HUES6 (cell line): Measurements from ENCODE around the gene DTNA.

Source experiments
- H3K27ac ChIP-seq: 2 replicates; pipeline ENCODE4 v1.7.0; 2013; ENCODE audit warnings: low read depth, mild to moderate bottlenecking, low read length, inconsistent platforms
- H3K27me3 ChIP-seq: 2 replicates; pipeline ENCODE4 v1.6.1; 2013; ENCODE audit warnings: low read length; ENCODE audit not compliant: control insufficient read depth, insufficient read depth
- H3K36me3 ChIP-seq: 2 replicates; pipeline ENCODE4 v1.6.1; 2013; ENCODE audit warnings: low read length; ENCODE audit not compliant: control insufficient read depth, insufficient read depth
- H3K4me1 ChIP-seq: 2 replicates; pipeline ENCODE4 v1.6.1; 2013; ENCODE audit warnings: low read length; ENCODE audit not compliant: control insufficient read depth, insufficient read depth
- H3K4me3 ChIP-seq: 2 replicates; pipeline ENCODE4 v1.5.1; 2013; ENCODE audit warnings: low read depth, low read length
- H3K9ac ChIP-seq: one replicate; pipeline ENCODE4 v1.6.1; 2013; ENCODE audit warnings: mild to moderate bottlenecking, low read length
- H3K9me3 ChIP-seq: 2 replicates; pipeline ENCODE4 v1.6.1; 2013; ENCODE audit warnings: low read depth, low read length; ENCODE audit not compliant: control insufficient read depth, insufficient read depth

DTNA gene

DNA sequence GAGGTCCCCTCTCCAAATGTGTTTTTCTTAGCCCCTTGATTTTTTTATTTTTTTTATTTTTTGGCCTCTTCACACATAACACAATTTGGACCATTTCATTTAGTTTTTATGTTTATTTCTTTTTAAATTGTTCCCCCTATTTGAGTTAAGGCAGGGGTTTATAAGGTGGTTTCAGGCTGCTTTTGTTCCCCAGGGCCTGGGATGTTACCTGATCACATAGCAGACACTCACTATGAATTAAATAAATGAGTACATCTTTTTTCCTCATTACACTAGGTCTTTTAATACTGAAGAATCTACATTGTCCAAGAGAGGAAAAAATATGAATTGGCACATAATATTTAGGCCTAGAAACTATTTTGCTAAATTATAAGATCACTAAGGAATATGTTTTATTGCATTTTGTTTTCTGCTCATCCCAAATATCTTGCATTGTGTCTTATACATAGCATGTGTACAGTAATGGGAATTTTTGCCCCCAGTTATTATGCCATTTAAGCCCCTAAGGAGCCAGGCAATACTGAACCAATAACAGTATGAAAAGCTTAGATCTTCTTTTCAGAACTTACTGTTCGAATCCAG, 218.7 kb downstream of the DTNA start:
- Histone ChIP-seq H3K27me3 (no peaks in the 10 kb centered on the region), H3K4me1 (peaks cover 10% of the 10 kb centered on the region; the same call in 1 of the 2 replicates), H3K9me3 (0 out of 2 replicates have a peak, but pooled peaks cover 2% of the 10 kb centered on the region), H3K4me3 (no peak overlapping the region), H3K27ac (no peak overlapping the region), H3K9ac (no peak overlapping the region), H3K36me3 (no peaks in the 10 kb centered on the region)

DNA sequence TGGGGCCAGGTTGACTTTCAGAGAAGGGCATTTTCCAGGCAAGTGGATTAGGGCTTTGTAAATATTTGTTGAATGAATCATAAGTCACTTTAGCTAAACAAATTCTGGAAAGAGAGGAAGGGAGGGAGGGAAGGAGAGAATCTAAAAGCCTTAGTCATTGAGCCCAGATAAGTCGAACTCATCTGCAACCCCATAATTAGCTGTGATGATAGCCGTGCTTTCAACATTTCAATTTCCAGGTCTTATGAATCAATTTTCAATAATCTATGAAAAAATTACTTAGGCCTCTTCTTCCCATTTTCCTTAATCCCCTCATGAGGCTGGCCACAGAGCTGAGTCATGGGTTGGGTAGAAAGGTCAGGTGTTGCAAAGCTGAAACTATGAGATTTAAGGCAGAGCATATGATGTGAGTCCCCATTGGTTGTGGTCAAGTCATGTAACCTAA, 219.3 kb downstream of the DTNA start:
- Histone ChIP-seq H3K36me3 (no peaks in the 10 kb centered on the region), H3K27me3 (no peaks in the 10 kb centered on the region), H3K4me1 (peaks cover 10% of the 10 kb centered on the region; the same call in 1 of the 2 replicates), H3K27ac (no peak overlapping the region), H3K9ac (no peak overlapping the region), H3K9me3 (0 out of 2 replicates have a peak, but pooled peaks cover 2% of the 10 kb centered on the region), H3K4me3 (no peak overlapping the region)

DNA sequence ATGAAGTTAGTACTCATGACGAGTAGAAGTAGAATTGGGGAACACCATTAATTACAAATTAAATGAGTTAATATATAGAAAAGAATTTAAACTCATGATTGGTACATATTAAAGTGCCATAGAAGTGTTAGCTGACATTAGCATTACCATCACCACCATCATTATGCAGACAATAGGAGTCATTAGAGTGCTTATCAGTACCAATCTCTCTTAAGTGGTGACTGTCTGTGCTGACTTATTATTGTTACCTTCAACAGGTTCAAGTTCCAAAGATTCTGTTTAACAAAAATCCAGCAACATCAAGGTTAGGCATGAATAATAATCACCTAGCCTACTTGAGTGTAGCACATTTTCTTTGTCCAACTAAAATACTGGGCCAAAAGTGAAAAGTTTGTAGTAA, 222.3 kb downstream of the DTNA start:
- no peak overlapping the region for H3K27ac ChIP-seq
- H3K9me3 ChIP-seq, result 0 out of 2 replicates have a peak, but pooled peaks cover 2% of the 10 kb centered on the region
- H3K9ac ChIP-seq, result no peak overlapping the region
- H3K36me3 ChIP-seq, result no peaks in the 10 kb centered on the region
- peaks cover 10% of the 10 kb centered on the region; the same call in 1 of the 2 replicates for H3K4me1 ChIP-seq
- H3K4me3 ChIP-seq, result no peak overlapping the region
- H3K27me3 ChIP-seq, result no peaks in the 10 kb centered on the region

DNA sequence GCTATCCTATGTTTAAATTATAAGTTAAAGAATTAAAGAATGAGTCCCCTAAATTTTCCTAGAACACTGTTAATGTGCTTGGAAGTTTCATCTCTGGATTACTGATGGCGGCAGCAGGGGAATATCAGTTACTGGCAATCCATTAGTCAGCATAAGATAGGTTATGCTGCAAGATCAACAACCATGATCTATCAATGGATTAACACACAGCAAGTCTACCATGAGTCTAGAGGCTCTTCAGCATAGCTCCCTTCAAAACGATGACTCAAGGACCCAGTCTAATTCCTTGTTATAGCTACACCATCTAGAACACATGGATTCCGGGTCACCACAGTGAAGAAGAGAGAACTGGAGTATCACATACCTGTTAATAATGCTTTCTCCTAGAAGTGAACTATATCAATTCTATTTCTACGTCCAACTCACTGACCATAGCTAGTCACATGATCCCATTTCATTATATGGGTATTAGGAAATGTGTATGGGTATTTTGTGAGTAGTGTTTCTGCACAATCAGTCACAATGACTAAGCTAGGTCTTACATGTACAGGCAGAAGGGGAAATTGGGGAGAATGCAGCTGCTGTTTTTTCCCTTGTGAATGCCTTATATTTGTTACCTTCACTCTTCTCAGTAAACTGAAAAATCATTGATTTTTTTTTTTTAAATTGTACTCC, 222.8 kb downstream of the DTNA start:
- H3K36me3 ChIP-seq, result no peaks in the 10 kb centered on the region
- H3K4me1 ChIP-seq, result peaks cover 10% of the 10 kb centered on the region; the same call in 1 of the 2 replicates
- no peak overlapping the region for H3K9ac ChIP-seq
- no peak overlapping the region for H3K27ac ChIP-seq
- H3K9me3 ChIP-seq, result 0 out of 2 replicates have a peak, but pooled peaks cover 2% of the 10 kb centered on the region
- no peak overlapping the region for H3K4me3 ChIP-seq
- no peaks in the 10 kb centered on the region for H3K27me3 ChIP-seq

DNA sequence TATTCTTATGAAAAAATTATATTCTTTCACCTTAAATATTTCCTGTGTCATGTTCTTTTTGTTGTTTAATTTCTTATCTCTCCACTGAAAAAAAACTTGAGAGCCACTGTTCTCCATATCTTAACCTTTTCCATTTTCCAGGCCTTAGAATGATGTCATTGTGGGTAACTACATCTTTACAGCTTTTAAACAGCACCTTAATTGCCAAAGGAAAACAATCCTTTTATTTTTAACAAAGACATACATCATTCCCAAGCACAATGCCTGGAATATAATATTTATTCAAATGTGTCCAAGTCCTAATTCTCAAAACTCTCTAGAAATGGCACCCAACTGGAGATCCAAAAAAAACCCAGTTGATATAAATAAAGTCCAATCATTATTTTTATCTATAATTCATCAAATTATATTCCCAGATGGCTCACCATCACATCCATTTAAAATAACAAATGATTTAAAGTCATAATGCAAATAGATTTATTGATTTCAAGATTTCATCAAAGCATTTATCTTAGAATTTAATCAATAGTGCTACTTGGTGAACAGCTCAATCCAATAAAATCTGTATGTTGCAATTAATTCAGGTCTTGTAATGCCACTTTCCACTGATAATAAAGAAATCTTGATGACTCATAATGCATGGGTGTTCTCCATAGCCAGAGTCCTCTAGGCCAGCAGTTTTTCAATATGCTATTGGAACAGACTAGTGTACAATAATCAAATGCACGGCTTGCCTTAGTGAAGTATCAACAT, 224.0 kb downstream of the DTNA start:
- Histone ChIP-seq H3K27me3 (no peaks in the 10 kb centered on the region), H3K27ac (no peak overlapping the region), H3K9me3 (0 out of 2 replicates have a peak, but pooled peaks cover 2% of the 10 kb centered on the region), H3K4me1 (peaks cover 7% of the 10 kb centered on the region; the same call in 1 of the 2 replicates), H3K9ac (no peak overlapping the region), H3K36me3 (no peaks in the 10 kb centered on the region), H3K4me3 (no peak overlapping the region)

DNA sequence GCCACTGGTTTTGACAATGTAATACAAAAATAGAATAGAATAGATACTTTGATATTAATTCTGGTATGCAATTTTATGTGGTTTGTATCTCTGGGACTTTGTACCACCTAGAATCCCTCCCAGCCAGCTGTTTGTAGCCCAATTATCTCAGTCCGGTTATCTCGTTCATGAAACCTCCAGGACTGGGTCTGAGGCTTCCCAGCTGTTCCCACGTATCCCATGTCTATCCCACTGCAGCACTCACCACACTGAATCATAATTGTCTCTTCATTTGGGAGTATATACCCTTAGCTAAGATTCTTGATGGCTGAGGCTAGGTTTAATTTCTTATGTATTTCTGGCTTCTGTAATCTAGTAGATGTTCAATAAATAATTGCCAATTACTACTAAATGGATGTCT, 226.7 kb downstream of the DTNA start:
- Histone ChIP-seq H3K27ac (no peak overlapping the region), H3K27me3 (no peaks in the 10 kb centered on the region), H3K9ac (no peak overlapping the region), H3K4me3 (no peak overlapping the region), H3K36me3 (no peaks in the 10 kb centered on the region), H3K9me3 (0 out of 2 replicates have a peak, but pooled peaks cover 2% of the 10 kb centered on the region), H3K4me1 (peaks cover 11% of the 10 kb centered on the region; the same call in 1 of the 2 replicates)

DNA sequence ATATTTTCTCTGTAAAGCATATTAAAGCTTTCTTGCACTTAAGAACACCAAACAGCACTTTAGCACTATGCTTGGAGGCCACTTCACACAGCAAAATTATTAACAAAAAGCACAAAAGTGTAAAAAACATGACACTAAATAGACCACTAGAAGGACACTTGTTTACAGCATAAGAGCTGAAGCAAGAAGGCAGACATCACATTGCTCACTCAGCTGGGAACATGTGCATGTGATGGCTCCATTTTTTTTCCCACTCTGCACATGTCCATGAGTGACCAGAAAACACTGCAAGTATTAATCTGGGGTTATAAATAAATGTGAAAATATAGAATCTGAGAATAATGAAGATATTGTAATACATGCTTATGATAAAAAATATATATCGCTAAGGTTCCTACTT, 228.0 kb downstream of the DTNA start:
- H3K27ac ChIP-seq, result no peak overlapping the region
- no peaks in the 10 kb centered on the region for H3K36me3 ChIP-seq
- H3K9me3 ChIP-seq, result no peaks in the 10 kb centered on the region
- peaks cover 12% of the 10 kb centered on the region for H3K4me1 ChIP-seq
- no peaks in the 10 kb centered on the region for H3K27me3 ChIP-seq
- no peak overlapping the region for H3K4me3 ChIP-seq
- H3K9ac ChIP-seq, result no peak overlapping the region
